Hypothalamus (tissue), 51 donors: ENCODE data around the gene FNBP1.
"Not testable (repeated sequence)": the region's sequence is repeated elsewhere in the genome, so short reads cannot be mapped to it uniquely, and the experiment has no call there.

Experiments used
- DNase-seq, 51 donors: peaks; one replicate each; lab custom pipeline; 2025; lab: John Stamatoyannopoulos, UW

The FNBP1 gene

GRCh38 chr9:129900263-129901027 is 142.5 kb downstream of the FNBP1 start:
- DNase-seq, result no peak

DNA sequence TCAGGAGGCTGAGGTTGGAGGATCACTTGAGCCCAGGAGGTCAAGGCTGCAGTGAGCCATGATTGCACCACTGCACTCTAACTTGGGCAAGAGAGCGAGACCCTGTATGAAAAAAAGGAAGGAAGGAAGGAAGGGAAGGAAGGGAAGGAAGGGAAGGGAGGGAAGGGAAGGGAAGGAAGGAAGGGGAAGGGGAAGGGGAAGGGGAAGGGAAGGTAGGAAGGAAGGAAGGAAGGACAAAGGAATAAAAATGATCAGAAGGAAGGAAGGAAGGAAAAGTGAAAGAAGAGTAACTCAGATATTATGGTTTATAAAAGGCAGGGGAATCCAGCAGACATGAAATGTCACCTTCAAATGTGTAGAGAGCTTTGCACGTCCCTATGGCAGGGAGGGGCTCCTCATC is 143.4 kb downstream of the FNBP1 start:
- no peak for DNase-seq

DNA sequence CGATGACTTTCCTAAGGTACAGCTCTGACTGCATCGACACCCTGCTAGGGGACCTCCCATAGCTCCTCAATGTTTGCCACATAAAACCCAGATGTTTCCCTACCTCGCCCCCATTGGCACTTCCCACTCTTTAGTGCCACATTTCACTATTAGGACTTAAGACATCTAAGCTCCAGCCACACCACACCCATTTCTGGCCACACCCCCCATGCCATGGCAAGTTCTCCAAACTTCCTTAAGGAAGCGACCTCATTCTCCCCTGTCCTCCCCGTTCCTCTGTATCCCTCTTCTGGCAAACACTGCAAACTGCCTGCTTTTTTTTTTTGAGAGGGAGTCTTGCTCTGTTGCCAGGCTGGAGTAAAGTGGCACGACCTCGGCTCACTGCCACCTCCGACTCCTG is 144.8 kb downstream of the FNBP1 start:
- DNase-seq, result no peak

DNA sequence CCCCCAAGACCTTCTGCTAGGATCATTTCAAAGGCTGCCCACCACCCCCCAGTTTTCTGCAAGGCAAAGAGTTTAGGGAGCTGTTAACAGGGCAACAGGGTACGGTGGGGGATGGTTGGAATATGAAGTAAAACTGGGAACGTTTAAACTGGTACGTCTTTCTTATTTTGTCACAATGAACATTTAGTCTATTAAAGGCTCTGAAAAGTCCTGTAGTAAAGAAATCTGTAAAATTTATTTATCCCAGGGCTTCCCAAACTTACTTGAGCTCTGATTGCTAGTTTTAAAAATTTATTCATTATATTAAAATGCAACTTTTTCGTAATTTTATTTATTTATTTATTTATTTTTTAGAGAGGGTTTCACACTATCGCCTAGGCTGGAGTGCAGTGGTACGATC is 145.7 kb downstream of the FNBP1 start:
- no peak for DNase-seq

- no peak for DNase-seq
These were observed 147.4 kb downstream of the FNBP1 start for GRCh38 chr9:129895376-129896268.

DNA sequence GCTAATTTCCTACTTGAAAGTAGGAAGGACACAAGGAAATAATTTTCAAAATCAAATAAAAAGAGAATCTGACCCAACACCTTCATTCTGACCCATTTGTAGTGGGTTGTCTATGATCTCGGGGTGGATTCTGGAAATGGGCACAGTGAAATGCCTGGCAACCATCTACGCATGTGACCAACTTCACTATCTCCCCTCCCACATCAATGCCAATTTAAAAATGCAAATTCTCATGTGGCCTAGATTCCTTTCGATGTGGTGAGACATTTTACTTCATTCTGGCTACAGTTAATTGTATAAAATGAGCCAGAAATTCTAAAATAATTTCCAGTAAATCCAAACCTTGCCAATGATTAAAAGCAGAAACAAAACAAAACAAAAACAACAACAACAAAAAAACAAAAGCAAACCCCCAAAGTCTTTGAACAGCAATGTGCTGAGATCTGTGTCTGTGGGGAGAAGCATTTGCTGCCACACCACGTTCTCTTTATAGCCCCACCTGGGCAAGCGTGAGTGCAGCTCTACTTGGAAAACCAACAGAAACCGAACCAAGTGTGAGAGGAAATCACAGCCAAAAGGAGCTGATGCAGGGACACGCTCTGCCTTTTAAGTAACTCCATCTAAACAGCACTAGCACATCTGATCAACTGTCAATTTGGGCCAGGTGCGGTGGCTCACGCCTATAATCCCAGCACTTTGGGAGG is 148.7 kb downstream of the FNBP1 start:
- no peak for DNase-seq

- no peak for DNase-seq
These were observed 151.4 kb downstream of the FNBP1 start for GRCh38 chr9:129891569-129891968.

GRCh38 chr9:129890718-129891299 is 152.2 kb downstream of the FNBP1 start:
- DNase-seq, result not testable (repeated sequence)

- no peak for DNase-seq
These were observed 152.9 kb downstream of the FNBP1 start for GRCh38 chr9:129889941-129890717.

GRCh38 chr9:129889122-129889940 is 153.7 kb downstream of the FNBP1 start:
- DNase-seq, result no peak

GRCh38 chr9:129888293-129889121 is 154.5 kb downstream of the FNBP1 start:
- DNase-seq, result peak in 1 of 51 donors; percentile 18

- peak in 4 of 51 donors; percentile 18 to 32 (median 24) for DNase-seq
These were observed 155.4 kb downstream of the FNBP1 start for GRCh38 chr9:129887334-129888292.

DNA sequence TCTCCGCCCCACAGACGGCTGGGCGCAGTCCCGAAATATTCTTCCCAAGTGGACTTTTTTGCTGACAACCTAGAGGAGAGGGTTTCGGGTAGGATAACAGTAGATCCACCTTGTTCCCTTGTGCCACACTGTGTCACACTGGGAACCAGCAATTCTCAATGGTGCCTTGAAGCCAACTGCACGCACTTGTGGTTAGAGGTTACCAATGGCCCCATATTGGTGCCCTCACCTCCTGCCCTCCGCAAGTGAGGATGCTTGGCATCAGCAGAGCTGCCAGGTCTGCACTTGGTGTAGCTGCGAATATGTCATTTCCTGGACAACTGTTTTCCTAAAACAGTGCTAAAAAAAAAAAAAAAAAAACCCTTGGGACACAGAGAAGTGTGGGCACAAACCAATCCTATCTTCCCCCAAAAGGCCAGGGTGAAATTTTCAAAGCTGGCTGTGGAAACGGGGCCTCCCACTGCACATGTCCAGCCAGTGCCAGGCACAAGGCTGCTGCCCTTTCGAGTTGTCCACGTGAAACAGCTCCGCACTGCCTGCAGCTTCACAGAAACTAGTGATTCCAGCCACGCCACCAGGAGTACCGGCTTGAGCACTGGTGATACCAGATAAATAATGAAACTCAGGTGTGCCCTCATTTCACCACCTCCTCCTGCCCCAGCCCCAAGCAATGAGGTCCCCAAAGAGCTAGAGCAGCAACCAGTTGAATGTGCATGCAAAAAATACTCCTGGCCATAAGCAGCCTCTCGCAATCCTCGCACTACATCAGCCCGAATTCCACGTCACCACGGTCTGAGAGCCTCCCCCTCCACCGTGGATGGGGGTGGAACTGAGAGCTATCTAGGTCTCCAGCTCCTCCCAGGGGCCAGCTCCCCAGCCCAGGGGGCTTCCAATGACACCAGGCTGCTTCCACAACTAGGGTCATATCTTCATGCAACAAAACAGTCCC is 156.5 kb downstream of the FNBP1 start:
- peak in 26 of 51 donors; percentile 13 to 63 (median 38) for DNase-seq

DNA sequence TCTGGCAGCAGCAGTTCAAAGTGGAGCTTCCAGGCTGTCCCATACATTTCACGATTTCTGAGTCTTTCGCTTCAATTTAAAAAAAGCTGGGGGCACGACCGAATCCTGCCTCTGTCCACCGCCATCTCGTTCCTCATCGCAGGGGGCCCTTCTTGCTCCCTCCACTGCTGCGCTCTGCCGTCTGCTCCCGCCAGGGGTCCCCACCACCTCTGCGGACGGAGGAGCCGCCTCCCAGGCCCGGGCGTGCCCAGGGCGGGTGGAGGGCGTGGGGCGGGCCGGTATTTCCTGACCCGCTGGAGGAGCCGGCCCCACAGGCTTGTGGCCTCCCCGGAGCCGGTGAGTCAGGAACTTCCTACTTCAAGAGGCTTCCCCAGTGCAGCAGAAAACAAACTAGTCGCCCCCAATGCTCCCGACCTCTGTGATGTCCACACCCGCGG is 157.3 kb downstream of the FNBP1 start:
- DNase-seq, result peak in 50 of 51 donors; percentile 25 to 91 (median 75)

- peak in 7 of 51 donors; percentile 13 to 49 (median 45) for DNase-seq
These were observed 157.8 kb downstream of the FNBP1 start for GRCh38 chr9:129885018-129885669.
